Muscle of arm (tissue), 12 donors: ENCODE measurements around the gene ST6GALNAC4. TPM values are rescaled to one million over a fixed set of nuclear protein-coding genes. Genes with fewer than 3 reads are reported as not detected.

Experiments used
- DNase-seq: peaks from one replicate; pipeline ENCODE4 v3.0.0-alpha.2; 2013
- polyA plus RNA-seq, 12 donors: library from polyadenylated mRNA; unstranded; fragments of 120-200 nt; gene quantifications; one replicate each; pipeline ENCODE4 v1.2.1, GENCODE V29; 2013; ENCODE audit not compliant: insufficient read length in 12 of 12

Gene ST6GALNAC4
- polyA plus RNA-seq, 12 donors, result 20.8 to 50.5 (median 32.7) TPM; not detected in 1

DNA sequence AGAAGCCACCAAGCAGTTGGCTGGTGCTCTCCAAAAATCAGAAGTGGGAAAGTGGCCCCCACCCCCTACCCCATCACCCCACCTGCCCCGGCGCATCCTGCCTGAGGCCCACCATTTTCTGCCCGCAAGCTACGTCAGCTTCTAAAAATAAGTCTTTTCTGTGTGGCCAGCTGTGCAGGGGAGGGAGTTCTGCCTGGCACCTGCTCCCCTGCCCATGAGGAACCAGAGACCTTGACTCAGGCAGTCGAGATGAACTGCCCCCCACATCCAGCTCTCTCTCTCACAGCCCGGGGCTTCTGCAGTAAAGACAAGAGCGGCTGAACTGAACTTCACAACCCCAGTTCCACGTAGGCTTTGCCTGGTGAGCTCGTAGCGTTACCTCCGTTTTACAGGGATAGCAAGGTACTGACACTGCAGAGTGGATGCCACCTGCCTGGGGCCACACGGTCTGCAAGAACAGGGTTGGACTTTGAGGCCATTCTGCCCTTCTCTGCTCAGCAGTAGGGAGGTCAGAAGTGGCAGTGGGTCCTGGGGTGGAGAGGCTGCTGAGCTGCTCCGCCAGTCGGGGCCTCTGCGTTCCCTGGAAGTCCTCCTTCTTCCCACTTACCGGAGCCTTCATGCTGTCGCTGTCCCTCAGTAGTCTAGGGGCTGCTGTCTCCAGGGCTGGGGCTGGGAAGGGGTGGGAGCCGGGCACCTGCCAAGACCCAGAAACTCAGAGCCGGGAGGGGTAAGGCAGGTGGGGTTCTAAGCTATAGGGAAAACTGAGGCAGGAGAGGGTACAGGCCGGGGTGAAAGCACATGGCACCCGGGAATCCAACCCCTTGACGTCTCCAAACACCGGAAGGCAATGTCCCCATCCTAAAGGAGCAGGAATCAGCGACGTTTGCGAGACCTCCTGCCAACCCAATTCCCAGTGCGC, 781 bp downstream of the ST6GALNAC4 start:
- DNase-seq, result no peak

DNA sequence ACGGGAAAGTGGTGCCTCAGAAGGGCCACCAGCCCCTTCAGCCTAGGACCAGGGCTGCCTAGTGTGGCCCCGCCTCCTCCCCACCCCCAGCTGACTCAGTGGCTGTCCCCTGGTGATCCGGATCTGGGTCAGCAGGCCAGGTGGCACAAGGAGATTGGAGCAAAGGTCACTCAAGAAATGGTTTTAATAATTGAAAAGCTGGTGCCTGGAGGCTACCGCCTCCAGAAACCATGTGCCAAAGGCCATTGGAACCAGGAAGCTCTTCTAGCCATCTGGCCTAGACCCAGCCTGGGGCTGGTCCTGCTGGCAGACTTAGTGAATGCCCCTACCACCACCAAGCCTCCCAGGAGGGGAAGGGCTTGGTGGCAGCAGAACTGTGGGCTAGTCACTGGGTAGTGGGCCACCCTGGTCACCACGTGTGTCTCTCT, 1.5 kb downstream of the ST6GALNAC4 start:
- DNase-seq, result no peak

DNA sequence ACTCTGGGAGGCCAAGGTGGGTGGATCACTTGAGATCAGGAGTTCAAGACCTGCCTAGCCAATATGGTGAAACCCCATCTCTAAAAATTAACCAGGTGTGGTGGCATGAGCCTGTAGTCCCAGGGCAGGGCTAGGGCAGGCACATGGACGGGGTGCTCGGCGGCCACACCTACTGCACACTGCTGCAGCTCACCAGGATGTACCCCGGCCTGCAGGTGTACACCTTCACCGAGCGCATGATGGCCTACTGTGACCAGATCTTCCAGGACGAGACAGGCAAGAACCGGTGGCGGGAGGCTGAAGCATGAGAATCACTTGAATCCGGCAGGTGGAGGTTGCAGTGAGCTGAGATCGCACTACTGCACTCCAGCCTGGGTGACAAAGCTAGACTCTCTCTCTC, 3.2 kb downstream of the ST6GALNAC4 start:
- DNase-seq, result no peak

DNA sequence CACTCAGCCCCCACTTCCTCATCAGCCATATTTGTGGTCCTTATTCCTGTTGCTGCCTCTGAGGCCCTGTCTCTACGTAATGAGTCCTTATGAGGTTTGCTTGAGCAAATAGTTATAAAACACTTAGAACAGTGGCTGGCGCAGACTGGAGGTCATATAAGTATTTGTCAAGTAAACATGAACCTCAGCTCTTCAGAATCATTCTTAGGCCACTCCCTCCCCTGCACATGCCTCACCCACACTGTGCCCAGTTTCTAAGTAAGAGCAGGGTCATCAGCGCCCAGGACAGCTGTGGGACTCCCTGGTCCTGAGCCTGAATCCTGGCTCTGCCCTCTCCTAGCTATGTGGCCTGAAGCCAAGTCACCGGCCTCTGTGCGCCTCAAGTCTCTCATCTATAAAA, 4.0 kb downstream of the ST6GALNAC4 start:
- DNase-seq, result no peak

DNA sequence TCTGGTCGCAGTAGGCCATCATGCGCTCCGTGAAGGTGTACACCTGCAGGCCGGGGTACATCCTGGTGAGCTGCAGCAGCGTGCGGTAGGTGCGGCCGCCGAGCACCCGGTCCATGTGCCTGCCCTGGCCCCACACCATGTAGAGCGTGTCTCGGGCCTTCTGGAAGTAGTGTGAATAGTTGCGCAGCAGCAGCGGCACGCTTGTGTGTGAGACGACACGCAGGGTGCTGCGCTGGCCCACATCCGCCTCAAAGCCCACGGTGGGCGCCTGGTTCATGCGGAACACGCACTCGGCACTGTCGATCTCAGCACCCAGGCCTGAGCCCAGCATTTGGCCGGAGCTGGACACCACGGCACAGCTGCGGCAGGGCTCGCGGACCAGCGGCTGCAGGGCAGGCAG, 4.5 kb downstream of the ST6GALNAC4 start:
- DNase-seq, result no peak

DNA sequence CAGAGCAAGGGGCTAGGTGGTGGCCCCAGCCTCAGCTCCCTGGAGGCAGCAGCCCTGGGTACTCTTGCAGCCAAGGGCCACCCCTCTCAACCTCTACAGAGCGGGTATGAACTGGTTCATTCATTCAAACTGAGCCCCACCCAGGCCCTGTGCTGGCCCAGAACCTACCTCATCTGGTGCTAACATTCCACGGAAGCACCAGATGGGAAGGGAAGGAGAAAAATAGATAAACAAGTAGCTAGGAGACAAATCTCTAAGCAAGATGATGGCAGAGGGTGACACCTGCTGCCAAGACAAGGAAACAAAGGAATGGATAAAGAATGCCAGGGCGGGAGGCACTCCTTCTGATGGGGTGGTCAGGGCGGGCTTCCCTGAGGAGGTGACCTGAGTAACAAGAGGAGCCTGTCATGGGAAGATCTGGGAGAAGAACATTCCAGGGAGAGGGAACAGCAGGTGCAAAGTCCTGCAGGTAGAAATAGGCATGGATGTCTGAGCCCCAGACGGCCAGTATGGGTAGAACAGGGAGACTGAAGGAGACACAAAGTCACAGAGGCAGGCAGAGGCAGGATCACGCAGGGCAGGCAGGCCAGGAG, 6.1 kb downstream of the ST6GALNAC4 start:
- DNase-seq, result no peak

DNA sequence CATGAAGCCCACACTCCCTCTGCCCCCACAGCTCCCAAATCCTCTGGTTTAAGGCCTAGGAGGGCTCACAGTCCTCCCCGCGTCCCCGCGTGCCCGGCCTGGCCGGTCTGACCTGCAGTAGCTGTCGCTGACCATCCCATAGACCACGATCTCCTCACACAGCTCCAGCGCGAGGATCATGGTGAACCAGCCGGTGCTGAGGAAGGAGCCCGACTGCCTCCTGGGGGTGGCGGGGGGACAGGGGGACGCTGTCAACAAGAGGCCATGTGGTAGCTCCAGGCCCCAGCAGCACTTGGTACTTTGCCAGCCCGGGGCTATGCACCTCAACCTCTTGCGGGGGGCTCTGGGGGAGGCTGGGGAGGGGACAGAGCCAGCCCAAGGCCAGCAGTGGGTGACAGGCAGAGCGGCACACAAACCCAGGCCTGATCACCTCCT, 7.0 kb downstream of the ST6GALNAC4 start:
- no peak for DNase-seq

DNA sequence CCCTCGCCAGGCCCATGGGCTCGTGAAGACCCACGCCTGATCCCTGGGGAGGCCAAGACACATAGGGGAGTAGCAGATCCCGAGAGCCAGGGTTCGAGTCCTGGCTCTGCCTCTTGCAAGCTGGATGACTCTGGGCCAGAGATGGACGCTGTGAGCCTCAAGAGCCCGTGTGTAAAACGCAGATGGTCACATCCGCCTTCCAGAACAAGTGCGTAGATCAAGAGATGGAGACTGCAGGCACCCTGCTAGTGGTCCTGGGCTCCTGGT, 8.2 kb downstream of the ST6GALNAC4 start:
- no peak for DNase-seq

DNA sequence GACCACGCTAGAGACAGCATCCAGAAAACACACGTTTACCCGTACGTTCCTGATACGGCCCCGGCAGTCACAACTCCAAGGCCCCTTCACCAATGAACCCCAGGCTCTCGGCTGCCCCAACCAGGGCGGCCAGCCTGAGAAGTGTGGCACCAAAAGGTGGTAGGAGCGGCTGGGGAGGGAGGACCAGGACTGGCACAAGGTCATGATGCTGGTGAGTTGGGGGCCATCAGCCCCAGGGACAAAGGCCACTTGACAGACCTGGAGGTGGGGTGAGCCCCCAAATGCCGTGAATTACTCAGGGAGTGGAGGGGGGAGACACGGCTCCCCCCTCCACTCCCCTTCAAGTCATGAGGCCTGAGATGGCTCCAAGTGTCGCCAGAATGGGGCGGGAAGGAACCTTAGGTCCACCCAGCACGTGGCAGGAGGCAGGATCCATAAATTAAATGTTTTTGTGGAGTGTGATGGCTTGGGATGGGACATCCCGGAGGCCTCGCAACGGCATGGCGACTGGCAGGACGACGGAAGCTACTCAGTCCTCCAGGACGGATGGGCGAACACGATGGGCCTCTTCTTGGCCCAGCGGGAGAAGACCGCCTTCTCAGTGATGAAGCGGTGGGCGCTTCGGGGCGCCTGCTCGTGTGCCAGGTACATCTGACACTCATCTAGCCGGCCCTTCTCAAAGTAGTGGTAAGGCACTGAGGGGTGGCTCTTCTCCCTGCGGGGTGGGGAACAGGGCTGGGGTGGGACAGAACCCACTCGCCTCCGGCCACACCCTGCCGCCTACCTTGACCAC, 8.8 kb downstream of the ST6GALNAC4 start:
- no peak for DNase-seq

DNA sequence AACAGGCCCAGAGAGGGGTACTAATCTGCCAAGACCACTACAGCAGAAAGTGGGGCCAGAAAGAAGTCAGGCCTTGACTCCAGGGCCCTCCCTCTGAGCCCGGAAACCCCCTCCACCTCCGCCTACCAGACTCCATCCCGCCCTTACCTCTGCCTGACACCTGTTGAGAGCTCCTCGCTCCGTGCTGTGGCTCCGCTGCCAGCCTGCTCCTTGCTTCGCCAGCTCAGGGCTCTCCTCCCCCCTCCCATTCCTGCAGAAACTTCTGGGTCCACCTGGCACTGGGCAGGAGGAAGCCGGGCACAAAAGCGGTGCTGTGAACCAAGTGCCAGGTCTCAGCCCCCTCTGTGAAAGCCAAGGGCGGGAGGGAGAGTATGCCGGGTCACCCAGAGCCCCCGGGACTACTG, 11.1 kb downstream of the ST6GALNAC4 start:
- no peak for DNase-seq

DNA sequence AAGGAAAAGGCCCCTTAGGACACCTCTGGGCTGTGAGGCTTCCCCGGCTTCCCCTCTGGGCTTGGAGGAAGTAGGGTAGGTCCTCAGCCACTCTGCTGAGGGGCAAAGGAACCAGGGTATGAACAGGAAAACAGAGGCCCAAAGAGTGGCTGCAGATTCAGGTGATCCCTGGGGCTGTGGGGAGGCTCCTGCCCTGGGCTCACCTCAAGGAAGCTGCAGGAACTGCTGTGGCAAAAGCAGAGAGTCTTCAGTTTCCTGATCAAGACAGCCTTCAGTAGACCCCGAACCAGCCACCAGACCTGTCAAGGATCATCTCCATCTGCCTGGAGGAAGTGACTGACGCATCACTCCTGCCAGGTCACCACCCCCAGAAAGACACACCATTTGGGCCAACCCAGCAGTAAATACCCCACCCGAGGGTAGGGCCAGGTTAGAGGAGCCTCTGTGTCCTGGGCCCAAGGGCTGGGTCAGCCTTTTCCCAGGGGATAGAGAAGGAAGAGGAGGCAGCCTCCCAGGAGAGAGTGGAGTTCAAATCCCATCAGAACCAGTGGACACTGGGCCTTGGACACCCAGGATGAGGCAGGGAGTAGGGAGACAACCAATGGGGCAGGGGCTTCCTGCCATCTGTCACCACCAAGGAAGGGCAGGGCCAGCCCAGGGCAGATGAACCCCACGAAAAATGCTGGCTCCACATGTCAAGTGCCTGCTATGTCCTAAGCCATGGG, 11.7 kb downstream of the ST6GALNAC4 start:
- DNase-seq, result no peak

DNA sequence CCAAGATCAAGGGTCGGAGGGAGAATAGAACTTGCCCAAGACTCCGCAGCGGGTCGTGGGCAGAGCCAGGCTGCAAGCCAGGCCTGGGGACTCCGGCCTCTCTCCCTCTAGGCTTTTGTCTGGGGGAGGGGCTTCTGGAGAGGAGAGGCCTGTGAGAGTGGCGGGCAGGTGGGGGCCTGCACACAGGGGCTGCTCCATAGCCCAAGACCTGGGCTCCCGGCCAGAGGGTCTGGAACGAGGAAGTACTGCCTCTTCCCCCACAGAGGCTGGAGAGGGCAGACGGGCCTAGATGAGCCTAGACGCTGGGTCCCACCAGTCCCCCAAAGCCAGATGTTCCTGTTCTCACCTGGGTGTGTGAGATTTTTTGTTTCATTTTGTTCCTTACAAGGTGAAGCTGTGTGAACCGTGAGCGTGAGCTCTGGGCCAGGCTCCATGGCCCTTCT, 12.3 kb downstream of the ST6GALNAC4 start:
- no peak for DNase-seq

DNA sequence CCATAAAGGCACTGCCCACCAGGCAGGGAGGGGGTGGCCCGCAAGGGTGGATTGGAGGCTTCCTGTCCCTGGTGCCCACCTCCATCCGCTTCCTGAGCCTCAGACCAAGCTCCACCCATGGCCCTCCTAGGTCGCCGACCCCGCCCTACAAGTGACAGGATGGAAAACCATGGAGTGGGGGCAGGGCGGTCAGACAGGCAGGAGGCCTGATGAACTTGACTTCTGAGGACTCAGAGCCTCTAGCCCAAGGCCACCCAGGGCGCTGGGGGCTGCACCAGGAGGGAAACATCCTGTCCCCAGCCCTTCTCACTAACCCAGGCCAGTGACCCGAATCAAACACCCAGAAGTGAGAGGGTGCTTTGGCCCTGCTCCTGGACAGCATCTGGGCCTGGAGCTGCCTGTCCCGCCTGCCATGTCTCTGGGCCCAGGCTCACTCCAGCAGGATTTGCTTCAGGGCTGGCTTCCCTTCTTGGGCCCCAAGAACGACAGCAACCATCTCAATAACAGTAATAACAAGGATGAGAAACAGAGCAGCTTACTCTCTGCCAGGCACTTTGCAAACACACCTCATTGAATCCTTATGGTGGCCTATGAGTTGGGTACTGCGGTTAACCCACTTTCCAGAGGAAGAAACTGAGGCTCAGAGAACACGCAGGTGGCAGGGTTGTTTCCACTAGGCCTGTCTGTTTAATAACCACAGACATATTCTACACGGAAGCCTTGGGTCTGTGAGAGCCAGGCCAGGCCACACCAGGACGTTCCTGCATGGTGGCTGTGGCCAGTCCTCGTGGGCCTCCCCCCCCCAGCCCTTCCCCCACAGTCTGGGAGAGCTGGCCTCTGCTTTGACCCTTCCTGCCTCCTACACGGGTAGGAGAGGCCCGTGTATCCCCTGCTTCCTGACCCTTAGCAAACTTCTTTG, 13.0 kb downstream of the ST6GALNAC4 start:
- no peak for DNase-seq

DNA sequence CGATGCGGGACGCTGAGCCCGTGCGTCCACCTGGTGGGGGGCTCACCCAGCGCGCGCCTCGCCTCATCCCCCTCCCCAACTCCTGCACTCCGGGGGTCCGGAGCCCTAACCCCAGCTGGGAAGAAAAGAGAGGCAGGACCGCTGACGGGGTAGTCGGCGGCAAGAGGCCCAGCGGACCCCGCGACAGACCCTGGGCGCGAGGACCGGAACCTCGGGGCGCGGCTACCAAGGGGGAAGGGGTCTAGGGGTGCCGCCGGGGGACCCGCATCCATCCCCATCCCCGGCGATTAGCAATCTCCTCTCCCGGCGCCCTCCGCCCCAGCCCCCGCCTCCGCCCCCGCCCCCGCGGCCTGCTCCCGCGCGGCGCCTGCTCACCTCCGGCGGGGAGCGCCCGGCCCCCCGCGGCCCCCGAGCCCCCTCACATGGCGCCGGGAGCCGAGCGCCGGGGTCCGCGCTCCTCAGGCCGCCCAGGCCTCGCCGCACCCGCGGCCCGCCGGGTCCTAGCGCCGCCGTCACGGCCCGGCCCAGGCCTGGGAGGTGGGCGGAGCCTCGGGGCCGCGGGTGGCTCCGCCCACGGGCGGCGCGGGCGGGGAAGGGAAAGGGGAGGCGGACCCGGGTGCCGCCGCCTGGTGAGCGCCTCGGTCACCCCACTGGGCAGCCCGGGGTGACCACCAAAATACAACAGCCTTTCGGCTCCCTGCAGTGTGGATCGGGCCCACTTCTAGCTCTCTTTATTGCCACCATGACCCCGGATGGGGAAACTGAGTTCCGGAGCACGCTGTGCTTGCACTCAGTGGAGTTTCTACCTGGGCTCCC, 17.5 kb downstream of the ST6GALNAC4 start, which contains the start of gene ST6GALNAC6:
ST6GALNAC6 (minus strand) TSS at position 476 of the 816 bp plus-strand sequence. CDS start 1,622 bp downstream, outside the sequence.
- DNase-seq, result no peak

DNA sequence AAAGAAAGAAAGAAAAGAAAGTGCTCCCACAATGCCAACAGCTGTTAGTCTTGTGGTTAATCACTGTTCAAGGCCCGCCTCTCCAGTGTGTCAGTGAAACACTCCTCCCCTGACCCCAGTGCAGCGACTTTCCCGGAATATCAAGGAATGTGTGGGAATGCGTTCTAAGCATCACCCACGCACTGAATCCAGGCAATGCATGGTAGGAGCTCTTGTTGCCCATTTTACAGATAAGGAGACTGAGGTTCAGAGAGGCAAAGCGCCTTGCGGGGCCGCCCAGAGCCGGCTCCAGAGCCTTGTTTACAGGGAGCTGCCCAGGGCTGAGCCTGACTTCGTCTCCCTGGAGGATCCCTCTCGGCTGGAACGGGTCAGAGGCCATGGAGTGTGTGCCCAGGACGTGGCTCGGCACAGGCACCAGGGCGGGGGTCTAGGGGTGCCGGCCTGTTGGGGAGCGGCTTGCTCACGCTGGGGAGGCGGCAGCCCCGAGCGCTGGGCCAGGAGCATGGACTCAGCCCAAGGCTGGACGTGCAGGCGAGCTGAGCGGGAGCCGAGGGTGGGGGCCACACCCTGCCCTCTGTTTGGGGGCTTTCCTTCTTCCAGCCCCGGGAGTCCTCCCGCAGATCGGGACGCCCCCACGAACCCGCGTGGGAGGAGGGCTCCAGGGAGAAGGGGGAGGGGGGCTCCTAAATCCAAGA, 18.3 kb downstream of the ST6GALNAC4 start:
- no peak for DNase-seq

DNA sequence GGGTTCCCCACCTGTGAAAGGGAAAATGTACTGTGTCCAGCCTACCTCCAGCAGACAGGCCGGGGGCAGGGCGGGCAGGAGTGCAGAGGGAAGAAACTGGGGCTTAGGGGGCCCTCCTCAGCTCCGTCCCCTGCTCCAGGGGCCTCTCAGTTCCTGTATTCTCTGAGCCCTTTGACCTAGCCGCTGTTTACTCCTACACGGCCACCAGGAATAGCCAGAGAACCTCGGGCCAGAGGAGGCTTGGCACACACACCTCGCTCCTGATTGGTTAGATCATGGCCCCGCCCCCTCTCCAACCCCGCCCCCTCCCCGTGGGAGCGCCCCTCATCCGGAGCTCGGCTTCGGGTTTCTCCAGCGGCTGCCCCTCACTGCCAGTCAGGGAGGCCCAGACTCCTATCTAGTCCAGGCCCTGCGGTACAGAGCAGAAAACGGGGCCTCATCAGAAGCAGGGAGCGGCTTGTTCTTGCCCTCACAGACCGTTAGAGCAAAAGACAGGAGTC, 19.6 kb downstream of the ST6GALNAC4 start:
- DNase-seq, result no peak

DNA sequence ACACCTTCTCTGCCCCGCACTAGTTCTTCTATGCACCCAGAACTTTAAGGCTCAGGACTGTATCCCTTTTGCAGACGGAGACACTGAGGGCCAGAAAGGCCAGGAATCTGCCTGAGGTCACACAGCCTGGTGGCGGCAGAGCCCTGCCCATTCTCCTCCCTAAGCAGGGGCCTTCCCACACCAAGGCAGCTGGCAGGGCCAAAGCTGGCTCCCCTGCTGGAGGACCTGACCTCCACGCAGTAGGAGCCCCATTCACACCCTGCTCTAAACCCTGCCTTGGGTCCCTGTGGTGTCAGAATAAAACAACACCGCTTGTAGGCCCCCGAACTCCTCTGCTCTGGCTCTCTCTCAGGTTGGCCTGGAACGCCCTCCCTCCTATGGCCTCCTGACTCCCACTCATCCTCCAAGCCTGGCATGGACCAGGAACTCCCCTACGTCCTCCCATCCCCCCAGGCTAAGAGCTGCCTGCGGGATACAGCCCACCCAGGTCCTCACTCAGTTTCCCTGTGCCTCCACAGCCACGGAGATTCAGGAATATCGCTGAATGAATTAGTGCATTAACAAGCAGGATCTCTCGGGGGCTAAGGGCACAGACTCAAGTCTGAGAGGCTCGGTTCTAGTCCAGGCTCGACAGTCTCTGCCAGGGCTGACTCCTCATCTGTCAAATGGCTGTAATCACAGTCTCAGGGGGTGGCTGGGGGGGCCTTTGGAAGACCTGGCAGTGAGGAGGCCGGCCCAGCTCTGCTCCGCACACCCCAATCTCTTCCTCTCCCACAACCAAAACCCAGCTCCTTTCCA, 20.2 kb downstream of the ST6GALNAC4 start:
- DNase-seq, result no peak

DNA sequence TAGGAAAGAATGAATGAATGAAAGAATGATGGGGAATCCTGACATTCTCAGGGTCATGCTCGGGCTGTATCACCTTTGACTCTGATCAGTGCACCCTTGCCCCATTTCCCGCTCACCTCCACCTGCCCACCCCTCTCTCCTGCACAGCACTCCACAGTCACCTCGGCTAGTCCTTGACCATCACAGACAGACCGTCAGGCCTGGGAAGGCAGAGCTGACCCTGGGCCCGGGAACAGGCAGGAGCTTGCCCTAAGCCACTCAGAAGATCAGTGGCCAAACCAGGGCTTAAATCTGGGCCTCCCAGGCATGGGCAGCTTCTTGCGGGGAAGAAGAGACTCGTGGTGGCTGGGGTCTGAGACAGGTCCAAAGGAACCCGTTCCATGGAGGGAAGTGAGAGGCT, 21.0 kb downstream of the ST6GALNAC4 start:
- DNase-seq, result no peak
